HepG2 (cell line): ENCODE measurements around the gene TEDC1. TPM values are rescaled to one million over a fixed set of nuclear protein-coding genes. Genes with fewer than 3 reads are reported as not detected.

Experiments used
- ATAC-seq: fragments of 200-7000 bp; cut with Tn5 transposase; 3 replicates; pipeline ENCODE4 v1.9.1; 2020; ENCODE audit warnings: mild to moderate bottlenecking, moderate library complexity
- BruUV-seq: library from RNA; stranded (reverse); fragments of 400-500 nt; replicated peaks from 2 replicates; lab custom pipeline; 2021; lab: Mats Ljungman, UMichigan
- CTCF ChIA-PET: fragments of 300-600 bp; formaldehyde crosslinking; extraction: SDS; loops from one replicate; lab custom pipeline; 2021; ENCODE audit warnings: low total read pairs, inconsistent platforms, low intra/inter-chr PET ratio; lab: Yijun Ruan, JAX
- POLR2A ChIA-PET: fragments of 350-600 bp; sonication (Branson Sonifier 250); formaldehyde crosslinking; loops from one replicate; lab custom pipeline; 2020; ENCODE audit warnings: antibody characterized with exemption, inconsistent platforms; lab: Yijun Ruan, JAX
- DNase-seq: peaks from one replicate; pipeline ENCODE4 v3.0.0-alpha.2; 2015; ENCODE audit warnings: low spot score
- FAIRE-seq: peaks from 3 replicates; lab custom pipeline; 2011; peaks lifted over from hg19 to GRCh38; lab: Jason Lieb, UNC
- H2AFZ ChIP-seq: one replicate; pipeline ENCODE4 v1.6.1; 2011; ENCODE audit warnings: low read length, inconsistent platforms
- H3K27ac ChIP-seq: fragments of 300-600 bp; 3 replicates; pipeline ENCODE4 v1.8.0; 2011; ENCODE audit warnings: mixed run types, mild to moderate bottlenecking, mixed read lengths, low read length, inconsistent platforms; ENCODE audit not compliant: insufficient read depth; ENCODE audit errors: extremely low read length
- H3K27me3 ChIP-seq, 2 experiments: fragments of 200-600 bp in 1 of 2; 2 replicates in 1 of 2; 3 replicates in 1 of 2; pipeline versions ENCODE4 v1.6.0 to v1.8.0; 2011; ENCODE audit warnings: low read length in 2 of 2, mild to moderate bottlenecking in 2 of 2, moderate library complexity in 2 of 2, inconsistent platforms in 1 of 2; ENCODE audit not compliant: insufficient read depth in 2 of 2, control insufficient read depth in 1 of 2
- H3K36me3 ChIP-seq, 2 experiments: fragments of 200-600 bp in 1 of 2; replicated peaks in 1 of 2; 2 replicates in 1 of 2; 3 replicates in 1 of 2; pipeline versions ENCODE4 v1.5.1 to v1.8.0; 2011; ENCODE audit warnings: low read length in 2 of 2, inconsistent platforms in 1 of 2; ENCODE audit not compliant: insufficient read depth in 2 of 2, control insufficient read depth in 1 of 2
- H3K4me1 ChIP-seq: 2 replicates; pipeline ENCODE4 v1.5.1; 2012; ENCODE audit warnings: low read length, inconsistent platforms; ENCODE audit not compliant: insufficient read depth
- H3K4me2 ChIP-seq: 2 replicates; pipeline ENCODE4 v1.6.0; 2011; ENCODE audit warnings: low read depth, low read length, inconsistent platforms
- H3K4me3 ChIP-seq, 3 experiments: fragments of 200-600 bp in 1 of 3; sonication (generic), shearing (Covaris generic) in 1 of 3; replicated peaks in 1 of 3; 2 replicates each; pipeline ENCODE4 v1.5.1; 2011 to 2016; ENCODE audit warnings: low read length in 3 of 3, inconsistent platforms in 2 of 3, low read depth in 2 of 3, mild to moderate bottlenecking in 2 of 3, control low read depth in 1 of 3, mixed read lengths in 1 of 3; ENCODE audit not compliant: insufficient read depth in 1 of 3
- H3K79me2 ChIP-seq: one replicate; pipeline ENCODE4 v1.6.1; 2011; ENCODE audit warnings: low read length, inconsistent platforms; ENCODE audit not compliant: insufficient read depth
- H3K9ac ChIP-seq: 2 replicates; pipeline ENCODE4 v1.6.0; 2011; ENCODE audit warnings: mild to moderate bottlenecking, low read depth, low read length, inconsistent platforms; ENCODE audit not compliant: insufficient read depth
- H3K9me3 ChIP-seq: 2 replicates; pipeline ENCODE4 v1.5.1; 2012; ENCODE audit warnings: mild to moderate bottlenecking, low read length
- H4K20me1 ChIP-seq: 2 replicates; pipeline ENCODE4 v1.6.0; 2011; ENCODE audit warnings: inconsistent platforms, mild to moderate bottlenecking, low read length, moderate library complexity; ENCODE audit not compliant: insufficient read depth
- AHR ChIP-seq: IDR thresholded peaks from 2 replicates; pipeline ENCODE4 v1.6.1; 2018; ENCODE audit warnings: missing genetic modification reagents, missing compliant biosample characterization
- CBX5 ChIP-seq: sonication (generic); formaldehyde crosslinking; IDR thresholded peaks from 2 replicates; pipeline ENCODE4 v1.4.0; 2020; ENCODE audit warnings: missing genetic modification reagents, borderline replicate concordance
- CCDC6 ChIP-seq: sonication (generic); formaldehyde crosslinking; IDR thresholded peaks from 2 replicates; pipeline ENCODE4 v1.8.1; 2022; ENCODE audit warnings: mild to moderate bottlenecking, missing genetic modification reagents, moderate library complexity
- EHMT2 ChIP-seq: fragments of 200-600 bp; sonication (generic); IDR thresholded peaks from 2 replicates; pipeline ENCODE4 v1.7.0; 2017; ENCODE audit warnings: antibody characterized with exemption, low read depth, low read length, borderline replicate concordance
- GATA4 ChIP-seq: sonication (generic); IDR thresholded peaks from 2 replicates; pipeline ENCODE4 v1.6.1; 2016; ENCODE audit warnings: antibody characterized with exemption, low read depth, borderline replicate concordance
- LBX2 ChIP-seq: sonication (generic); formaldehyde crosslinking; IDR thresholded peaks from 2 replicates; pipeline ENCODE4 v1.5.0; 2020; ENCODE audit warnings: missing genetic modification reagents, mild to moderate bottlenecking, borderline replicate concordance
- MAFG ChIP-seq: sonication (generic); formaldehyde crosslinking; IDR thresholded peaks from 2 replicates; pipeline ENCODE4 v1.5.1; 2020; ENCODE audit warnings: mild to moderate bottlenecking, missing genetic modification reagents
- RBFOX2 ChIP-seq: fragments of 200-400 bp; formaldehyde crosslinking; IDR thresholded peaks from 2 replicates; pipeline ENCODE4 v1.6.1; 2017; ENCODE audit warnings: low read depth, mild to moderate bottlenecking, low read length
- REL ChIP-seq: sonication (generic); formaldehyde crosslinking; conservative IDR thresholded peaks from 2 replicates; pipeline ENCODE4 v1.8.0; 2022; ENCODE audit warnings: mild to moderate bottlenecking, missing genetic modification reagents, moderate library complexity
- SP140L ChIP-seq: sonication (generic); formaldehyde crosslinking; IDR thresholded peaks from 2 replicates; pipeline ENCODE4 v1.4.0; 2020; ENCODE audit warnings: missing genetic modification reagents, borderline replicate concordance
- SYNCRIP ChIP-seq: fragments of 200-400 bp; formaldehyde crosslinking; IDR thresholded peaks from 2 replicates; pipeline ENCODE4 v1.6.1; 2018; ENCODE audit warnings: mild to moderate bottlenecking, low read depth, low read length; ENCODE audit not compliant: insufficient read depth
- TOE1 ChIP-seq: sonication (generic); formaldehyde crosslinking; IDR thresholded peaks from 2 replicates; pipeline ENCODE4 v1.4.0; 2020; ENCODE audit warnings: mild to moderate bottlenecking, missing genetic modification reagents
- ZBTB39 ChIP-seq: sonication (generic); formaldehyde crosslinking; IDR thresholded peaks from 2 replicates; pipeline ENCODE4 v1.5.0; 2020; ENCODE audit warnings: missing genetic modification reagents
- ZMYM3 ChIP-seq: sonication (generic); formaldehyde crosslinking; IDR thresholded peaks from 2 replicates; pipeline ENCODE4 v1.5.1; 2020; ENCODE audit warnings: mild to moderate bottlenecking, missing genetic modification reagents
- ZNF124 ChIP-seq: sonication (generic); formaldehyde crosslinking; IDR thresholded peaks from 2 replicates; pipeline ENCODE4 v1.4.0; 2020; ENCODE audit warnings: missing genetic modification reagents
- ZNF512B ChIP-seq: sonication (generic); formaldehyde crosslinking; IDR thresholded peaks from 2 replicates; pipeline ENCODE4 v1.5.1; 2020; ENCODE audit warnings: missing genetic modification reagents, mild to moderate bottlenecking, borderline replicate concordance
- ZNF841 ChIP-seq: sonication (generic); formaldehyde crosslinking; IDR thresholded peaks from 2 replicates; pipeline ENCODE4 v1.8.1; 2023; ENCODE audit warnings: missing genetic modification reagents, borderline replicate concordance
- WGBS: methylation state at CpG from one replicate; pipeline ENCODE4 v1.1.6; 2017; ENCODE audit warnings: low lambda C conversion rate; 5-methylcytosine and 5-hydroxymethylcytosine counted together
- in situ Hi-C: cut with HindIII; loops from 2 replicates; pipeline ENCODE4 v1.10.0; 2017; ENCODE audit warnings: low pct_unique_long_range_greater_than_20kb; ENCODE audit not compliant: extremely low pct_ligation_motif_present
- intact Hi-C: fragments of 100-400 bp; cut with micrococcal nuclease; formaldehyde crosslinking; loops from one replicate; pipeline ENCODE4 v1.10.0; 2022; ENCODE audit not compliant: unreplicated experiment
- polyA plus RNA-seq, 8 experiments: library from polyadenylated mRNA; depleted of rRNA in 3 of 8; stranded (reverse) in 7 of 8; unstranded in 1 of 8; fragments of >200 nt; fragmentation: Illumina TruSeq in 4 of 8; extraction: Trizol in 4 of 8; gene quantifications; 2 replicates each; pipeline versions ENCODE4 v1.2.1 to v1.2.3, GENCODE V29; 2011 to 2016; ENCODE audit warnings: low read depth in 4 of 8, missing spikeins in 1 of 8, mixed read lengths in 1 of 8; ENCODE audit not compliant: insufficient read depth in 1 of 8
- total RNA-seq, 5 experiments: library from RNA; depleted of rRNA; stranded (reverse); fragments of >200 nt; fragmentation: Illumina TruSeq; extraction: Trizol; gene quantifications; 2 replicates each; pipeline ENCODE4 v1.2.3, GENCODE V29; 2016; ENCODE audit warnings: low read depth in 1 of 5

The TEDC1 gene
- total and polyA plus RNA-seq, 2 of the 13 experiments (the other 11 are each of a cell fraction or from before 2014, with no cell fraction given): 5.7 to 27.4 TPM

GRCh38 chr14:105536051-105536450 lies 45.0 kb downstream of the TEDC1 start:
- TF ChIP-seq ZBTB39 (CRISPR knock-in tag) (no peak), CCDC6 (no peak), ZNF124 (CRISPR knock-in tag) (no peak), GATA4 (no peak), CBX5 (no peak), EHMT2 (no peak), ZNF841 (CRISPR knock-in tag) (no peak), TOE1 (no peak), MAFG (CRISPR knock-in tag) (no peak), SYNCRIP (no peak), LBX2 (CRISPR knock-in tag) (no peak), RBFOX2 (no peak), ZMYM3 (no peak), AHR (CRISPR knock-in tag) (no peak), SP140L (CRISPR knock-in tag) (no peak), ZNF512B (CRISPR knock-in tag) (no peak), REL (no peak)
- no peak overlapping the region for H2AFZ ChIP-seq
- no peak for DNase-seq
- intact Hi-C loops: no loop called here
- H3K4me3 ChIP-seq: no peak overlapping the region
- H3K9me3 ChIP-seq: no peaks in the 10 kb centered on the region
- no TSS peak for BruUV-seq
- H3K27me3 ChIP-seq: peaks cover 14 to 81% of the 10 kb centered on the region in 2 experiments
- H3K27ac ChIP-seq: no peak overlapping the region
- H3K9ac ChIP-seq: no peak overlapping the region
- H3K4me2 ChIP-seq: no peak overlapping the region
- ChIA-PET POLR2A (no interaction called here), CTCF (no interaction called here)
- in situ Hi-C loops: no loop called here
- H4K20me1 ChIP-seq: peaks cover 5% of the 10 kb centered on the region; the same call in 1 of the 2 replicates
- no peak for ATAC-seq
- no peaks in the 10 kb centered on the region for H3K79me2 ChIP-seq
- H3K36me3 ChIP-seq: no peaks in the 10 kb centered on the region
- WGBS: 30% methylated on average over 2 of the region's 7 CpGs
- peaks cover 18% of the 10 kb centered on the region for H3K4me1 ChIP-seq
- no peak for FAIRE-seq
